ENCODE measurements around the gene CHN2. TPM values are rescaled to one million over a fixed set of nuclear protein-coding genes. Genes with fewer than 3 reads are reported as not detected.
A peak's percentile ranks its signal among the peaks of the same experiment; 100 is the strongest.

CHN2 gene
- total and polyA plus RNA-seq, 2 donors (not counting 1 experiment from before 2014, with no cell fraction given), result 0.86 to 1.4 TPM

DNA sequence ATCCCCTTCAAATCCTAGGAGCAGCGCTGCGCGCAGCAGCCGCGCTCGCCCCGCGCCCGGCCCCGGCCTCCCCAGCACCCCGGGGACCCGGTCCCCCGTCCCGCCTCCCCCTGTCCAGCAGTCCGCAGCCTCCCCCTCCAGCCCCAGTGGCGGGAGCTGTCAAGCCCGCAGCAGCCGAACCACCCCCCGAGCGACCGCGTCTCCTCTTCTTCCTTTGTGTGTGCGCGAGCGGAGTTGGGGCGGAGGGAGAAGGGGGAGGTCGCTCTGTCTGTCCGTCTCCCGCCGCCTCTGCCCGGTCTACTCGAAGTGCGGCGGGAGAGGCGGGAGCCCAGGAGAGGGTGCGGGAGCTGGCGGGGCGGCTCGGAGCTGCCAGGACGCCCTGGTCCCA, 375 bp upstream of the CHN2 start:
- 5% methylated on average over 37 of the region's 40 CpGs for WGBS (ENCODE audit: insufficient coverage)
- H3K4me3 Mint-ChIP-seq, result peak overlapping the region; percentile 88
- peak overlapping the region; percentile 83 for H3K4me2 ChIP-seq (replicated peaks; ENCODE audit: low read depth, low read length, poor library complexity, severe bottlenecking)
- peaks cover 59% of the 10 kb centered on the region for H3K27me3 Mint-ChIP-seq
- H3K79me2 ChIP-seq (ENCODE audit: control insufficient read depth, insufficient read depth, low read length), result no peaks in the 10 kb centered on the region
- H3K4me3 ChIP-seq (ENCODE audit: control extremely low read depth in 1 of 5, extremely low read depth in 1 of 5, insufficient read depth in 1 of 5, low read depth in 2 of 5, low read length in 4 of 5), result peak overlapping the region in 4 of 5 experiments; percentile 38 to 55 (median 50)
- no peak overlapping the region for H3K27ac ChIP-seq (ENCODE audit: low read length in 2 of 2)
- ChIA-PET POLR2A (no interaction called here), CTCF (no interaction called here)
- DNase-seq (no peak), ATAC-seq (ENCODE audit: low read depth) (no peak)
- no peaks in the 10 kb centered on the region for H4K20me1 ChIP-seq (ENCODE audit: control insufficient read depth, insufficient read depth, low read length, poor library complexity, severe bottlenecking)
- no peaks in the 10 kb centered on the region for H3K36me3 ChIP-seq (replicated peaks in 1 of 2; ENCODE audit: control extremely low read depth in 1 of 2, control insufficient read depth in 1 of 2, extremely low read depth in 1 of 2, insufficient read depth in 2 of 2, low read length in 1 of 2)
- no peak for TF ChIP-seq EZH2 (IDR thresholded peaks at IDR 0.05; ENCODE audit: borderline replicate concordance, insufficient read depth, low read depth, low read length, poor library complexity, severe bottlenecking)
- TF ChIP-seq, protein P1, sequence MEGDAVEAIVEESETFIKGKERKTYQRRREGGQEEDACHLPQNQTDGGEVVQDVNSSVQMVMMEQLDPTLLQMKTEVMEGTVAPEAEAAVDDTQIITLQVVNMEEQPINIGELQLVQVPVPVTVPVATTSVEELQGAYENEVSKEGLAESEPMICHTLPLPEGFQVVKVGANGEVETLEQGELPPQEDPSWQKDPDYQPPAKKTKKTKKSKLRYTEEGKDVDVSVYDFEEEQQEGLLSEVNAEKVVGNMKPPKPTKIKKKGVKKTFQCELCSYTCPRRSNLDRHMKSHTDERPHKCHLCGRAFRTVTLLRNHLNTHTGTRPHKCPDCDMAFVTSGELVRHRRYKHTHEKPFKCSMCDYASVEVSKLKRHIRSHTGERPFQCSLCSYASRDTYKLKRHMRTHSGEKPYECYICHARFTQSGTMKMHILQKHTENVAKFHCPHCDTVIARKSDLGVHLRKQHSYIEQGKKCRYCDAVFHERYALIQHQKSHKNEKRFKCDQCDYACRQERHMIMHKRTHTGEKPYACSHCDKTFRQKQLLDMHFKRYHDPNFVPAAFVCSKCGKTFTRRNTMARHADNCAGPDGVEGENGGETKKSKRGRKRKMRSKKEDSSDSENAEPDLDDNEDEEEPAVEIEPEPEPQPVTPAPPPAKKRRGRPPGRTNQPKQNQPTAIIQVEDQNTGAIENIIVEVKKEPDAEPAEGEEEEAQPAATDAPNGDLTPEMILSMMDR (IDR thresholded peaks at IDR 0.05), result no peak
- H3K4me1 ChIP-seq (ENCODE audit: control insufficient read depth in 2 of 2, insufficient read depth in 2 of 2, low read length in 2 of 2), result peaks cover 21 to 24% of the 10 kb centered on the region in 2 donors
- H2AFZ ChIP-seq (ENCODE audit: insufficient read depth, low read depth, low read length, poor library complexity, severe bottlenecking), result peak overlapping the region; percentile 68
- H3K9ac ChIP-seq (ENCODE audit: low read length), result peak overlapping the region; percentile 65
- H3K9me3 Mint-ChIP-seq (ENCODE audit: insufficient read depth), result no peaks in the 10 kb centered on the region
- H3K9me3 ChIP-seq (ENCODE audit: control extremely low read depth in 1 of 3, control insufficient read depth in 2 of 3, insufficient read depth in 1 of 3, low read length in 2 of 3), result no peaks in the 10 kb centered on the region
- intact Hi-C loops (cut with micrococcal nuclease), result no loop called here
- H3K27me3 ChIP-seq (replicated peaks in 1 of 4; ENCODE audit: control extremely low read depth in 1 of 4, control insufficient read depth in 3 of 4, insufficient read depth in 4 of 4, low read length in 3 of 4), result peaks cover 0 to 38% (median 28%) of the 10 kb centered on the region in 4 experiments
- H3K27ac Mint-ChIP-seq, result no peak overlapping the region
- peaks cover 16% of the 10 kb centered on the region for H3K4me1 Mint-ChIP-seq

DNA sequence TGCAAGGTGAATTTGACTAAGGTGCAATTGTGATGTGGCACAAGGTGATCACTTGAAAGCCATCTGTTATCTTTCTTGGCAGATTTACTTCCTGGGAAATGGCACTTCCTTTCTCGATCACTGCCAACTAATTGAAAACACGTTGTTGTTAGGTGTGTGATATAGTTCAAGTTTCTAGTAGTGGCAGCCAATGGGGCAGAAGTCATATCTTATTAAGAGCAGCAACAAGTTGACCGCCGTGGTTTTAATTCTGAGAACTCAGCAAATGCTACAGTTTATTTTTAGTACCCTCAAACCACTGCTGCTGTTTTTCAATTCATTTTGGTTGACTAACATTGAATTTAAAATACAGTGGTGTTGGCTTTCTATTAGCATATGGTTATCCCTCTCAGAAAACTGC, 1.6 kb downstream of the CHN2 start:
- TF ChIP-seq, protein P1 (IDR thresholded peaks at IDR 0.05), result no peak
- no peak for TF ChIP-seq EZH2 (IDR thresholded peaks at IDR 0.05; ENCODE audit: borderline replicate concordance, insufficient read depth, low read depth, low read length, poor library complexity, severe bottlenecking)
- Mint-ChIP-seq H3K4me1 (peaks cover 16% of the 10 kb centered on the region), H3K27ac (no peak overlapping the region), H3K4me3 (peak overlapping the region; percentile 16), H3K9me3 (ENCODE audit: insufficient read depth) (no peaks in the 10 kb centered on the region), H3K27me3 (peaks cover 54% of the 10 kb centered on the region)
- CTCF ChIA-PET, result interaction anchor here (0.9 to 1.5 kb wide), 2 partner anchors 40 to 212 kb away, joined by 3 to 4 read pairs; no protein-coding TSS in a partner anchor
- POLR2A ChIA-PET, result no interaction called here
- Histone ChIP-seq H3K9me3 (ENCODE audit: control extremely low read depth in 1 of 3, control insufficient read depth in 2 of 3, insufficient read depth in 1 of 3, low read length in 2 of 3) (no peaks in the 10 kb centered on the region), H3K27ac (ENCODE audit: low read length in 2 of 2) (no peak overlapping the region), H3K4me1 (ENCODE audit: control insufficient read depth in 2 of 2, insufficient read depth in 2 of 2, low read length in 2 of 2) (peaks cover 16 to 21% of the 10 kb centered on the region in 2 donors), H3K4me2 (replicated peaks; ENCODE audit: low read depth, low read length, poor library complexity, severe bottlenecking) (no peak overlapping the region), H3K4me3 (ENCODE audit: control extremely low read depth in 1 of 5, extremely low read depth in 1 of 5, insufficient read depth in 1 of 5, low read depth in 2 of 5, low read length in 4 of 5) (no peak overlapping the region), H4K20me1 (ENCODE audit: control insufficient read depth, insufficient read depth, low read length, poor library complexity, severe bottlenecking) (no peaks in the 10 kb centered on the region), H3K36me3 (replicated peaks in 1 of 2; ENCODE audit: control extremely low read depth in 1 of 2, control insufficient read depth in 1 of 2, extremely low read depth in 1 of 2, insufficient read depth in 2 of 2, low read length in 1 of 2) (no peaks in the 10 kb centered on the region), H3K79me2 (ENCODE audit: control insufficient read depth, insufficient read depth, low read length) (no peaks in the 10 kb centered on the region), H3K9ac (ENCODE audit: low read length) (no peak overlapping the region), H3K27me3 (replicated peaks in 1 of 4; ENCODE audit: control extremely low read depth in 1 of 4, control insufficient read depth in 3 of 4, insufficient read depth in 4 of 4, low read length in 3 of 4) (peaks cover 0 to 29% (median 25%) of the 10 kb centered on the region in 4 experiments), H2AFZ (ENCODE audit: insufficient read depth, low read depth, low read length, poor library complexity, severe bottlenecking) (peak overlapping the region; percentile 2)
- whole genome bisulfite sequencing (ENCODE audit: insufficient coverage), result no CpG with 5 or more reads among the region's 4 CpGs
- DNase-seq (no peak), ATAC-seq (ENCODE audit: low read depth) (no peak)
- intact Hi-C loops (cut with micrococcal nuclease), result no loop called here

Measured in B cell (primary cell).